HFF-Myc (cell line): Measurements from ENCODE around the gene SPSB4.

ENCODE experiments used
- DNase-seq: peaks from one replicate; pipeline ENCODE4 v3.0.0-alpha.2; 2011; ENCODE audit warnings: low read depth; ENCODE audit errors: extremely low read depth
- H3K4me3 ChIP-seq: replicated peaks from 2 replicates; pipeline ENCODE4 v1.5.1; 2011; ENCODE audit warnings: low read depth, mild to moderate bottlenecking, control low read depth, low read length
- CTCF ChIP-seq: IDR thresholded peaks from 2 replicates; pipeline ENCODE4 v1.5.1; 2012; ENCODE audit warnings: mild to moderate bottlenecking, low read depth, low read length, control low read depth; ENCODE audit errors: missing control alignments

Gene SPSB4

GRCh38 chr3:141081141-141081795, 30.1 kb downstream of the SPSB4 start:
- no peak for DNase-seq
- no peak overlapping the region for H3K4me3 ChIP-seq
- no peak for TF ChIP-seq CTCF

GRCh38 chr3:141082064-141082463, 30.9 kb downstream of the SPSB4 start:
- TF ChIP-seq CTCF: no peak
- H3K4me3 ChIP-seq: no peak overlapping the region
- DNase-seq: no peak

GRCh38 chr3:141083226-141083625, 32.1 kb downstream of the SPSB4 start:
- TF ChIP-seq CTCF: no peak
- DNase-seq: no peak
- H3K4me3 ChIP-seq: no peak overlapping the region

- no peak overlapping the region for H3K4me3 ChIP-seq
- DNase-seq: no peak
- TF ChIP-seq CTCF: no peak
These were observed 32.9 kb downstream of the SPSB4 start for GRCh38 chr3:141083836-141084649.

- no peak for TF ChIP-seq CTCF
- no peak overlapping the region for H3K4me3 ChIP-seq
- no peak for DNase-seq
These were observed 34.4 kb downstream of the SPSB4 start for GRCh38 chr3:141085343-141086070.

- no peak for TF ChIP-seq CTCF
- no peak for DNase-seq
- H3K4me3 ChIP-seq: no peak overlapping the region
These were observed 35.0 kb downstream of the SPSB4 start for GRCh38 chr3:141086188-141086587.
